ENCODE measurements around the gene POLD3.

POLD3 gene

DNA sequence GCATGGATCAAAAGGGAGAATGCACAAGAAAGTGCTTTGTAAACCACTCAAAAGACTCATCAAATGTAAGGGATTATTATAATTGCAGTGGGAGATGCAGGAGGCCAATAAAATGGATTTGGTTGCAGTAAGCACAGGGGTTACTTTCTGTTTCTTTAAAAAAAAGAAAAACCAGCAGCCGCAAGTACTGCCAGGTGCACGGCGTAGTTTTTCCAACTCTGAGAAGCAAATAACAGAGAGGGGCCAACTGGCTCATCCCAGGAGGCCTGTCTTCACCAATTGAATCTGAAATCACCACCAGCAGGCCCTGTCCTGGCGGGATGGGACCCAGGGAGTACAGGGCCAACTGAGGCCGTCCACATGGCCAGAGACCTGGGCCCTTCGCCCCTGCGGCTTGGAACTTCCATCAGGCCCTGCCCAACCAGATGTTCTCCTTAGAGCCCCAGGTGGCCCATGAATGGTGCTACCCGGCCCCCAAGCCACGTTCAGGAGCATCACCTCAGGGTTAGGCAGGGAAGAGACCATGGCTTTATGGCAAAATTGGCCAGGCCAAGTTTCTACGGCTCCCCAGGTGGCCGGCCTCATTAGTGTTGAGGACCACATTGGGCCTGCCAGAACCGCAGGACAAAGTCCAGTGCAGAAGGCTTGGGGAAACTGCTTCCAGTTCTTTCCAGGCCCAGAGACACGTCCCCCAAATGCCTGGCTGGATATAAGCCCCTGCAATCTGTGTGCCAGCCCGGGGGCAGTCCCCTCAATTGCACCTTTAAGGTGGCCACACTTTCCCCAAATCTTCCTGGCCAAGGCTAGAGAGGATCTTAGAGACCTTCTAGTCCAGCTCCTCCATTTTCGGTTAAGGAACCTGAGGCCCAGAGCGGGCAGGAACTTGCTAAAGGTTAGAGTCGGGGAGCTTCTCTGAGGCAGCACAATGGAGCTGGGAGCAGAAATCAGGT, 77.1 kb downstream of the POLD3 start:
- Mint-ChIP-seq H3K9me3 (no peaks in the 10 kb centered on the region), H3K36me3 (ENCODE audit: low read depth) (no peaks in the 10 kb centered on the region), H3K27me3 (no peaks in the 10 kb centered on the region), H3K4me3 (no peak overlapping the region), H3K27ac (no peak overlapping the region), H3K4me1 (ENCODE audit: low read depth) (no peaks in the 10 kb centered on the region)

DNA sequence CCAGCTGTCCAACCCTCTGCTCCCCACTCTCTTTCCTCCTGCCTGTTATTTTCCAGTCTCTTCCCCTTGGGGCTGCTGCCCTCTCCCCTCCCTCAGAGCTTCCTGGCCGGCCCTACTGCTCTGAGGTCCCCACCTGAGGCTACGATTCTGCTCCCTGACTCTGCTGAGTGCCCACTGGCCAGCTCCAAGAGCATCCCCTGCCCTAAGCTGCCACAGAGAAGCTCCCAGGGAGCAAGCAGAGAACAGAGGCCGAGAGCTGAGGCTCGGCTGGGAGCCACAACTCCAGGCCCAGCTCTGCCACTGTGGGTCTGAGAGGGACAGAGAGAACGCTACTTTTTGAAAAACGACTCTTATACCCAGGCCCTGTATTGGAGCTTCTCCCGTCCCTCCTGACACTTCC, 77.8 kb downstream of the POLD3 start:
- Mint-ChIP-seq H3K9me3 (no peaks in the 10 kb centered on the region), H3K27ac (no peak overlapping the region), H3K36me3 (ENCODE audit: low read depth) (no peaks in the 10 kb centered on the region), H3K4me3 (no peak overlapping the region), H3K27me3 (no peaks in the 10 kb centered on the region), H3K4me1 (ENCODE audit: low read depth) (no peaks in the 10 kb centered on the region)

DNA sequence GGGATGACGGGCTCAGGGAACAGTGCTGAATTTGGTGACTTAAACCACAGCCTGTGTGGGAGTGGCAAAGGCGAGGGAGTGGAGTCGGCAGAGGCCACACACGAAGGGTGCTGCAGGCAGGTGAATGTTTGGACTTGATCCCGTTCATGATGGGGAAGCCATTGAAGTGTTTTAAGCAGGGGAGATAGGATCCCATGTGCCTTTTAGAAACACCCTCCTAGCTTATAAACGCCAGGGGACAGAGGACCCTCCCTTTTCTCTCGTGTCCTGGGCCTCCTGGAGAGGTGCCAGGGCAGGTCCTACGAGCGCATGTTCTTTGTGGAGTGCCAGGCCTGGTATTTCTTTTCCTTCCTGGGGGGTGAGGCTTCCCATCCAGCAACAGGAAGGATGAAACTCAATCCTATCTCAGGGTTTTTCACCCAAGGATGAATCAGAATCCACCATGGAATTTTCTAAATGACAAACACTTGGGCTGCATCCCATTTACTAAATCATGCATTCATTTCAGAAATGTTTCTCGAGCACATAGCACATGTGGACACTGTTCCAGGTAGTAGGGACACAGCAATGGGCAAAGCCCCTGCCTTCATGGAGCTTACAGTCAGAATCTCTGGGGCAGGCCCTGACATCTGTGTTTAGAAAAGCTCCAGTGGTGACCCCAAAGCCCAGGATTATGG, 79.3 kb downstream of the POLD3 start:
- Mint-ChIP-seq H3K9me3 (no peaks in the 10 kb centered on the region), H3K4me3 (no peak overlapping the region), H3K27ac (no peak overlapping the region), H3K36me3 (ENCODE audit: low read depth) (no peaks in the 10 kb centered on the region), H3K27me3 (no peaks in the 10 kb centered on the region), H3K4me1 (ENCODE audit: low read depth) (no peaks in the 10 kb centered on the region)

DNA sequence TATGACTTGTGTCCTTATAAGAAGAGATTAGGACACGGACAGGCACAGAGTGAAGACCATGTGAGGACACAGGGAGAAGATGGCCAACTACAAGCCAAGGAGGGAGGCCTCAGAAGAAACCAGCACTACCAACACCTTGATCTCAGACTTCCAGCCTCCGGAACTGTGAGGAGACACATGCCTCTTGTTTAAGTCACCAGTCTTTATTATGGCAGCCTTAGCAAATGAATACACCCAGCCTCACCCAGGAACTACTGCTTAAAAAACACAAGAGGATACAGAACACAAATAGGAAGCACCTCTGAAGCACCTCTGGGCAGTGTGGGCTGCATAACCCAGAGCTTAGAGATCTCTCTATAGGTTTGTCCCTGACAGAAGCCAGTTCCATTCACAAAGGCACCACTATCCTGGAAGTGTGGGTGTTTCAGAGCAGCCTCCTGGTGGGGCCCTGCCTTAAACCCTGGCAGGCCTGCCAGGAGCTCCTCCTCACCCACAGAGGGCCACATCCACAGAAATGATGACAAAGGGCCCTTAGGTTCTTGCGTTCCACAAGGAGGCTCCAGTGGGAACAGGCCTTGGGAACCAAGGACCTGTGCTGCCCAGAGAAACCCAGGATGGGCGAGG, 80.1 kb downstream of the POLD3 start:
- H3K36me3 Mint-ChIP-seq (ENCODE audit: low read depth) = no peaks in the 10 kb centered on the region
- no peaks in the 10 kb centered on the region for H3K9me3 Mint-ChIP-seq
- H3K27ac Mint-ChIP-seq = no peak overlapping the region
- H3K27me3 Mint-ChIP-seq = no peaks in the 10 kb centered on the region
- H3K4me1 Mint-ChIP-seq (ENCODE audit: low read depth) = no peaks in the 10 kb centered on the region
- no peak overlapping the region for H3K4me3 Mint-ChIP-seq

DNA sequence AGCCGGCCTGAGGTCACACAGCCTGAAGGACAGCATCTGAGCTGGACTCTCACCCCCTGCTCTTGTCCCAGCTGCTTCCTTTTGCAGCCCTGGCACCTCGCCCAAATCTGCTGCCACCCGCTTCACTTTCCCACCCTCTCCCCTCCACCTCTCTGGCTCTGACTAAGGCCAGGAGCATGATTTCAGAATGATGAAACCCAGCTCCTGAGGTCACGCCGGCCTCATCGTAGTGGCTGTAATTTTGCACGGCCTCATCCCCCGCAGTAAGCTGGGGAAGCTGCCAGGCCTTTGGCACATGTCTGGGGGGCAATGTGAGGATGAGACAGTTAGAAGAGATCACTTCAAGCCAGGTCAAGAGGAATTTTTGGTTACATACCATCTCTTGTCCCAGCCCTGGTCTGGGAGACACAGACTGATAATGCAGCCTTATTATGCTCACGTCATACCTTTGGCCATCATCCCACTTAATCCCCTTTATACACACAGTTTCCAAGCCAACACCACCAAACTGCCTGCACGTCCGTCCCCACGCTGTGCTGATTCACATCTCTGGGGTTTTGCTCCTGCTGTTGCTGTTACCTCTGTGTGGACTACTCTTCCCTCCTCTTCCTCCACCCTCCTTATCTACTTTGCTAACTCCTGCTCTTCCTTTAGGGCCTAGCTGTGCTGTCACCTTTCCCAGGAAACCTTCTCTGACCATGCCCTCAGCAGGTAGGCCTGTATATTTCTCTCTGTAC, 80.7 kb downstream of the POLD3 start:
- Mint-ChIP-seq H3K36me3 (ENCODE audit: low read depth) (no peaks in the 10 kb centered on the region), H3K9me3 (no peaks in the 10 kb centered on the region), H3K27ac (no peak overlapping the region), H3K4me1 (ENCODE audit: low read depth) (no peaks in the 10 kb centered on the region), H3K4me3 (no peak overlapping the region), H3K27me3 (no peaks in the 10 kb centered on the region)

DNA sequence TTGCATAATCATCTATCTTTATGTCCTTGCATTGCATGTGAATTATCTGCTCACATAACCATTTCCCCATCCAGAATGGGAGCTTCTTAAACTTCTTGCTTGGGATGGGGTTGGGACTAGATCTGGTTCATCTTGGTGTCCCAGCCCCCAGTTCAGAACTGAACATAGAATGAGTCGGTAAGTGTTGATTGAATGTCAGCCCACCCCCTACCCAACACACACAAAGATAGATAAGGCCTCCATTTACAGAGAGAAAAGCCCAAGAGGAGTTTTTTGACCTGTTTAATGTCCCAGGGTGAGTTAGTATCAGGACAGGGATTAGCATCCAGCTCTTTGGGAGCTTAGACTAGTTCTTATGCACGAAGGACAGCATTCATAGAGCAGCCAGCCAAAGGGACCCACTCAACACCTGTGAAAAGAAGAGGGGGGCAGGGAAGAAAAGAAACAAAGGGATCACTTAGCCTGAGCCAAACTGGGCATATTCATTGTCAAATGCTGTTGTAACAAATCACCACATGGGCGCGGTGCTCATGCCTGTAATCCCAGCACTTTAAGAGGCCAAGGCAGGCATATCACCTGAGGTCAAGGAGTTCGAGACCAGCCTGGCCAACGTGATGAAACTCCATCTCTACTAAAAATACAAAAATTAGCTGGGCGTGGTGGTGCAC, 81.4 kb downstream of the POLD3 start:
- Mint-ChIP-seq H3K9me3 (no peaks in the 10 kb centered on the region), H3K4me3 (no peak overlapping the region), H3K36me3 (ENCODE audit: low read depth) (no peaks in the 10 kb centered on the region), H3K4me1 (ENCODE audit: low read depth) (no peaks in the 10 kb centered on the region), H3K27ac (no peak overlapping the region), H3K27me3 (no peaks in the 10 kb centered on the region)

DNA sequence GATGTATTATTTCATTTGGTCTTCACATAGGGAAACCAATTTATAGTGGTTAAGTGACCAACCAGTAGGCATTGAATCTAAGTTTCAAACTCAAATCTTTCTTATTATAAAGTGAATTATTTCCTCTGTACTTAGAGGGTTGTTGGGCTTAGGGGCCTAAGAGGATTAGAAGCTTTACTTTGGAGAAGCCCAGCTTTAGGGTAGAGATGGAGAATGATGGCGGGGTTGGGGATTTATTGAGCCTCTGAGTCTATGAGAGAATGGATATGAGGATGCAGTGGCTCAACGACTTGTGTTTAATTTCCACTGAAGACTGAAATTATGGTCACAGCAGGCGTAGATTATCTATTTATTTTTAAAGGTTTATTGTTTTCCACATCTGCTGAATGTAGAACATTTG, 83.4 kb downstream of the POLD3 start:
- Mint-ChIP-seq H3K9me3 (no peaks in the 10 kb centered on the region), H3K27ac (no peak overlapping the region), H3K4me1 (ENCODE audit: low read depth) (no peaks in the 10 kb centered on the region), H3K27me3 (no peaks in the 10 kb centered on the region), H3K4me3 (no peak overlapping the region), H3K36me3 (ENCODE audit: low read depth) (no peaks in the 10 kb centered on the region)

DNA sequence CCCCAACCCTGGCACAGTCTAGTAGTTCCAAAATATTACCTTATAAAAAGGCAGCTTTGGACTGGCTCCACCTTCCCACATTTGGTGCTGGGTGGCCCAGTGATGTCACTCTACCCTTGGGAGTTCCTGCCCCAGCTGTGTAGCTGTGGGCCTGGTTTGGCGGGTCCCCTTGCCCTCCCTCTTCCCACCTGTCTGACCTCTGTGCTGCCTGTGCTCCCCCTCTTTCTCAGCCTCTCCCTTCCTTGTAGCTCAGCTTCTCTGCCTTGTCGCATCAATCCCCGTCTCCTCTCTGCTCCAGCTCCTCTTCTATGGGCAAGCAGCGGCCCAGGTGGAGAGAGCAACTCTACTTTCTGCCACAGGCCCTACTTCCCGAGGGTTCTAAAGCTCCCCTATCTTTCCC, 84.2 kb downstream of the POLD3 start:
- Mint-ChIP-seq H3K9me3 (no peaks in the 10 kb centered on the region), H3K27me3 (peaks cover 2% of the 10 kb centered on the region), H3K36me3 (ENCODE audit: low read depth) (no peaks in the 10 kb centered on the region), H3K4me3 (no peak overlapping the region), H3K27ac (no peak overlapping the region), H3K4me1 (ENCODE audit: low read depth) (no peaks in the 10 kb centered on the region)

DNA sequence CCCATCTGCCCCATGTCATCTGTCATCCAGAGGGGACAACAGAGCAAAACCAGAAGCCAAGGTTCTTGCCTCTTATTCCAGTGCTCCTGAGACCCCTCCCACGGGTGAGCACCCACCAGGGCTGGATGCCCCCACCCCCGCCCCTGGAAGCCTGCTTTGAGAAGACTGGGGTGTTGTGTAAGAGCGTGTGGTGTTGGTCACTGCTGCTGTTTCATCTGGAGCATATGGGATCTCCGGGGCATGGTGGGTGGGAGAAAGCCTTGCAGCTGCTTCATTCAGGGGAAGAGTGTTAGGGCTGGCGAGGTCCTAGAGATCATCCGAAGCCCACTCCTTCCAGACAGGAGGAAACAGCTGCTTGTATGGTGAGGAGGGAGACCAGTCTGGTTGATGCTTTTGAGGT, 84.7 kb downstream of the POLD3 start:
- peaks cover 6% of the 10 kb centered on the region for H3K27me3 Mint-ChIP-seq
- no peak overlapping the region for H3K27ac Mint-ChIP-seq
- no peaks in the 10 kb centered on the region for H3K4me1 Mint-ChIP-seq (ENCODE audit: low read depth)
- H3K4me3 Mint-ChIP-seq = no peak overlapping the region
- no peaks in the 10 kb centered on the region for H3K9me3 Mint-ChIP-seq
- H3K36me3 Mint-ChIP-seq (ENCODE audit: low read depth) = no peaks in the 10 kb centered on the region

DNA sequence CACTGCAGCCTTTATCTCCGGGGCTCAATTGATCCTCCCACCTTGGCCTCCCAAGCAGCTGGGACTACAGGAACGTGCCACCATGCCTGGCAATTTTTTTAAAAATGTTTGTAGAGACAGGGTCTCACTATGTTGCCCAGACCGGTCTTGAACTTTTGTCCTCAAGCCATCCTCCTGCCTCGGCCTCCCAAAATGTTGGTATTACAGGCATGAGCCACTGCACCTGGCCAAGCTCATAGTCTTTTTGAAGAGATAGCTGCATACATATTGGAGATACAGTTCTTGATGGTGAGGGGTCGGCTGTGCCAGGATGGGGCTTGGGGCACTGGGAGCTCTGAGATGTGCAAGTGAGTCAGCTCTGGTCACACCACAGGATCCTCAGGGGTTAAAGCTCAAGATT, 85.7 kb downstream of the POLD3 start:
- Mint-ChIP-seq H3K36me3 (ENCODE audit: low read depth) (no peaks in the 10 kb centered on the region), H3K9me3 (no peaks in the 10 kb centered on the region), H3K4me1 (ENCODE audit: low read depth) (no peaks in the 10 kb centered on the region), H3K4me3 (no peak overlapping the region), H3K27me3 (peaks cover 15% of the 10 kb centered on the region), H3K27ac (no peak overlapping the region)

DNA sequence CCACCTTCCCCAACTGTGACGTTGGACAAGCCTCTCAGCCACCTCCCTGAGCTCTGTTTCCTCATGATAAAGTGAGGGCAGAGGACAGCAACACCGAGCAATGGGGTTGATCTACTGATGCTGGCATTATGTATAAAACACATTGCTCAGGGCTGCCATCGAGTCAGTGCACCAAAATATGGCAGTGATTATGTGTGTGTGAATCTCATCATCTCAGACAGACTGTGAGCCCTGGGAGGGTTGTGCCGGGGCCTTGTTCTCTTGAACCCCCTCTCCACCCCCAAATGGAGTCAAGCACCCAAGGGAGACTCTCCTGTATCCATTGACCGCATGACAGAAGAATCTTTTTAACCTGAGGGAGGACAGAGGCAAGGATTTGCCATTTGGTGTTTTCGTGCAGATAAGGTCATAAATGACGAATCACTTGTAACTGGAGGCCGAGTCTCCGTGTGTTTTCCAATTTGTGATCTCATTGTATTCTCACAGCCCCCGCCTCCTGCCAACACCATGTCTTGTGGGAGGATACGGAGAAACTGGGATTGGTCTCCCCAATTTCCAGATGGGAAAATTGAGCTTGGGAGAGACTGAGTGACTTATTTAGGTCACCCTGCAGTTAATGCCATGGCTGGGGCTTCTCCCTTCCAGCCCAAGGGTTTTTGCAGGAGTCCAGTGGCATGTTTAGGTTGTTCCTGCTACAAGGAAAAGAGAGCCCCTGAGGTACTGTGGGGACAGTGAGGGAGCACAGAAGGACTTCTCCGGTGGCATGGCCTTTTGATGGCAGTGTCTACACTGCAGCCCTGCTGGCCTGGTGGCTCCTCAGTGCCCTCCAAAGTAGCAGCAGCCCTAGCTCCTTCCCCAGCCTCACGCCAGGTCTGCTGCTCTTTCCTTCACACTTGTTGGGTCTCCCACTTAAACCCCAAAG, 86.5 kb downstream of the POLD3 start:
- H3K27me3 Mint-ChIP-seq = peaks cover 18% of the 10 kb centered on the region
- H3K4me3 Mint-ChIP-seq = no peak overlapping the region
- H3K4me1 Mint-ChIP-seq (ENCODE audit: low read depth) = no peaks in the 10 kb centered on the region
- H3K9me3 Mint-ChIP-seq = no peaks in the 10 kb centered on the region
- H3K36me3 Mint-ChIP-seq (ENCODE audit: low read depth) = no peaks in the 10 kb centered on the region
- no peak overlapping the region for H3K27ac Mint-ChIP-seq

DNA sequence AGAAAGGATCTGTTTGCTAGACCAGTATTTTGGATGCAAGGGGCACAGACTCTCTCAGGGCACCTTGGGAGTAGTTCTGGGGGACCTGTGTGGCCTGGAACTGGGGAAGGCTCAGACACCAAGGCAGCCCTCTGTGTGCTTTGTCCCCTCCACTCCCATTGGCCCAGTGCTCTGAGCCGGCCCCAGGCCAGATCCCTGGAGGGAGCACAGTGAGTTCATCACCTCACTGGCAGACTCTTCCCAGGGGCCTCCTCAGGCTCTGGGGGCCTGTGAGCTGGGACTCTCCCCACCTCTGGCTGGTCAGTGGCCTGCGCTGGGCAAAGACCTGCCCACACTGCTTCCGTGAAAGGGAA, 87.1 kb downstream of the POLD3 start:
- H3K36me3 Mint-ChIP-seq (ENCODE audit: low read depth) = no peaks in the 10 kb centered on the region
- H3K4me3 Mint-ChIP-seq = no peak overlapping the region
- H3K27ac Mint-ChIP-seq = no peak overlapping the region
- H3K4me1 Mint-ChIP-seq (ENCODE audit: low read depth) = no peaks in the 10 kb centered on the region
- no peaks in the 10 kb centered on the region for H3K9me3 Mint-ChIP-seq
- H3K27me3 Mint-ChIP-seq = peaks cover 23% of the 10 kb centered on the region

DNA sequence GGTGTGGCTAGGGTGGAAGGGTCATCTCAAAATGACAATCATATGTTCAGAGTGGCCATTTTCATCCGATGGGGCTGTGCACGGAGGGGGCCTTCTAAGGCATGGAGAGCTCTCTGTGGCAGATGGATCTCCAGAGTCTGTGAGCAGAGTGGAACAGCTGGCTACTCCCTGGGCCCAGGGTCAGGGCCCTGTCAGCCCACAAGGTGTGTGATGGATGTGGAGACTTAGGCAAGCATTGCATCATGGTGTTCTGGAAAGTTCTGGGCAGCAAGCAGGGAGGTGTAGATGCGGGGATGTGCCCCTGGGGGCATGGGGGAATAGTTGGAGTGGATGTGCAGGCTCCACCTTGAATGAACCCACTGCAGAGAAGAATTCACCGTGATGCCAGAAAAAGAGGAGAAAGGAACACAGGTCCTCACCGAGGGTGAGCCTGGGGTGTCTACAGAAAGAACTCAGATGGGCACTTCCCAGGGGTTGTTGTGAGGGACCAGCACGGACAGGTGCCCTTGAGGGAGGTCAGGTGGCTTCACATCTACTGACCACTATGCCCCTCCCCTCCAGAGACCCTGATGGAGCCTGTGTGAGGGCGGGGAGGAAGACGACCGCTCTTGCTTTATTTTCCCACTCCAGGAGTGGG, 87.8 kb downstream of the POLD3 start:
- H3K9me3 Mint-ChIP-seq = no peaks in the 10 kb centered on the region
- H3K4me1 Mint-ChIP-seq (ENCODE audit: low read depth) = no peaks in the 10 kb centered on the region
- no peak overlapping the region for H3K27ac Mint-ChIP-seq
- peaks cover 23% of the 10 kb centered on the region for H3K27me3 Mint-ChIP-seq
- H3K36me3 Mint-ChIP-seq (ENCODE audit: low read depth) = no peaks in the 10 kb centered on the region
- H3K4me3 Mint-ChIP-seq = no peak overlapping the region
